Measurements from ENCODE around the gene C11orf54. TPM values are rescaled to one million over a fixed set of nuclear protein-coding genes. Genes with fewer than 3 reads are reported as not detected.

C11orf54 gene
- total and polyA plus RNA-seq, 2 donors (not counting 1 experiment from before 2014, with no cell fraction given) = 22.1 to 29.0 TPM

GRCh38 chr11:93728792-93729128 lies 12.7 kb upstream of the C11orf54 start:
- no peak overlapping the region for H3K27ac ChIP-seq (ENCODE audit: insufficient read depth, low read length)

GRCh38 chr11:93729129-93729616 lies 12.3 kb upstream of the C11orf54 start:
- DNase-seq (ENCODE audit: low read depth in 2 of 2) = no peak
- Histone ChIP-seq H3K4me3 (replicated peaks in 1 of 4; ENCODE audit: control extremely low read depth in 1 of 4, insufficient read depth in 1 of 4, low read depth in 3 of 4, low read length in 4 of 4) (no peak overlapping the region), H3K27me3 (ENCODE audit: control insufficient read depth, insufficient read depth, low read length) (no peaks in the 10 kb centered on the region), H3K79me2 (ENCODE audit: control insufficient read depth, insufficient read depth, low read length) (peaks cover 5% of the 10 kb centered on the region), H3K9ac (ENCODE audit: insufficient read depth, low read length) (no peak overlapping the region), H2AFZ (ENCODE audit: low read length) (no peak overlapping the region), H3K27ac (ENCODE audit: insufficient read depth, low read length) (no peak overlapping the region), H3K36me3 (ENCODE audit: control insufficient read depth, insufficient read depth, low read length) (peaks cover 6% of the 10 kb centered on the region), H3K9me3 (ENCODE audit: control insufficient read depth, insufficient read depth, low read depth, low read length) (no peaks in the 10 kb centered on the region), H3K4me1 (ENCODE audit: control insufficient read depth, extremely low read depth, insufficient read depth, low read length) (no peaks in the 10 kb centered on the region), H3K4me2 (ENCODE audit: extremely low read depth, insufficient read depth, low read length) (no peak overlapping the region), H4K20me1 (ENCODE audit: control insufficient read depth, extremely low read depth, insufficient read depth, low read length) (no peaks in the 10 kb centered on the region)
- TF ChIP-seq CTCF (conservative IDR thresholded peaks at IDR 0.05 in 1 of 2, IDR thresholded peaks at IDR 0.05 in 1 of 2; ENCODE audit: low read depth in 1 of 2, low read length in 2 of 2) (no peak), EZH2 (IDR thresholded peaks at IDR 0.05; ENCODE audit: low read length, missing control alignments) (no peak)

More at GRCh38 chr11:93728792-93729128, 12.7 kb upstream of the C11orf54 start:
- no peaks in the 10 kb centered on the region for H3K27me3 ChIP-seq (ENCODE audit: control insufficient read depth, insufficient read depth, low read length)
- H3K4me3 ChIP-seq (replicated peaks in 1 of 4; ENCODE audit: control extremely low read depth in 1 of 4, insufficient read depth in 1 of 4, low read depth in 3 of 4, low read length in 4 of 4) = no peak overlapping the region
- no peak for DNase-seq (ENCODE audit: low read depth in 2 of 2)
- no peak overlapping the region for H3K9ac ChIP-seq (ENCODE audit: insufficient read depth, low read length)
- no peak overlapping the region for H3K4me2 ChIP-seq (ENCODE audit: extremely low read depth, insufficient read depth, low read length)
- no peaks in the 10 kb centered on the region for H4K20me1 ChIP-seq (ENCODE audit: control insufficient read depth, extremely low read depth, insufficient read depth, low read length)
- no peaks in the 10 kb centered on the region for H3K4me1 ChIP-seq (ENCODE audit: control insufficient read depth, extremely low read depth, insufficient read depth, low read length)
- H3K36me3 ChIP-seq (ENCODE audit: control insufficient read depth, insufficient read depth, low read length) = peaks cover 6% of the 10 kb centered on the region
- no peak overlapping the region for H2AFZ ChIP-seq (ENCODE audit: low read length)
- no peak for TF ChIP-seq EZH2 (IDR thresholded peaks at IDR 0.05; ENCODE audit: low read length, missing control alignments)
- TF ChIP-seq CTCF (conservative IDR thresholded peaks at IDR 0.05 in 1 of 2, IDR thresholded peaks at IDR 0.05 in 1 of 2; ENCODE audit: low read depth in 1 of 2, low read length in 2 of 2) = no peak
- H3K9me3 ChIP-seq (ENCODE audit: control insufficient read depth, insufficient read depth, low read depth, low read length) = no peaks in the 10 kb centered on the region
- peaks cover 2% of the 10 kb centered on the region for H3K79me2 ChIP-seq (ENCODE audit: control insufficient read depth, insufficient read depth, low read length)

GRCh38 chr11:93730108-93731107 lies 11.1 kb upstream of the C11orf54 start:
- Histone ChIP-seq H2AFZ (ENCODE audit: low read length) (no peak overlapping the region), H3K4me3 (replicated peaks in 1 of 4; ENCODE audit: control extremely low read depth in 1 of 4, insufficient read depth in 1 of 4, low read depth in 3 of 4, low read length in 4 of 4) (no peak overlapping the region), H4K20me1 (ENCODE audit: control insufficient read depth, extremely low read depth, insufficient read depth, low read length) (no peaks in the 10 kb centered on the region), H3K4me2 (ENCODE audit: extremely low read depth, insufficient read depth, low read length) (no peak overlapping the region), H3K79me2 (ENCODE audit: control insufficient read depth, insufficient read depth, low read length) (peaks cover 15% of the 10 kb centered on the region), H3K36me3 (ENCODE audit: control insufficient read depth, insufficient read depth, low read length) (peaks cover 10% of the 10 kb centered on the region), H3K9me3 (ENCODE audit: control insufficient read depth, insufficient read depth, low read depth, low read length) (no peaks in the 10 kb centered on the region), H3K27ac (ENCODE audit: insufficient read depth, low read length) (no peak overlapping the region), H3K4me1 (ENCODE audit: control insufficient read depth, extremely low read depth, insufficient read depth, low read length) (no peaks in the 10 kb centered on the region), H3K9ac (ENCODE audit: insufficient read depth, low read length) (no peak overlapping the region), H3K27me3 (ENCODE audit: control insufficient read depth, insufficient read depth, low read length) (no peaks in the 10 kb centered on the region)
- TF ChIP-seq CTCF (conservative IDR thresholded peaks at IDR 0.05 in 1 of 2, IDR thresholded peaks at IDR 0.05 in 1 of 2; ENCODE audit: low read depth in 1 of 2, low read length in 2 of 2) = no peak
- no peak for TF ChIP-seq EZH2 (IDR thresholded peaks at IDR 0.05; ENCODE audit: low read length, missing control alignments)
- no peak for DNase-seq (ENCODE audit: low read depth in 2 of 2)
